Ovary (tissue), 9 donors: ENCODE data around the gene ASB10. TPM values are rescaled to one million over a fixed set of nuclear protein-coding genes. Genes with fewer than 3 reads are reported as not detected.

ENCODE experiments used
- DNase-seq, 5 donors: peaks; one replicate each; pipeline ENCODE4 v3.0.0-alpha.2; 2019 to 2020
- H3K27ac ChIP-seq, 2 donors: fragments of 200-600 bp; one replicate each; pipeline versions ENCODE4 v1.5.1 to v1.8.0; 2019 to 2022
- H3K27me3 ChIP-seq: fragments of 200-600 bp; one replicate; pipeline ENCODE4 v1.8.0; 2022
- H3K36me3 ChIP-seq: fragments of 200-600 bp; sonication (generic); one replicate; pipeline ENCODE4 v1.5.1; 2019
- H3K4me1 ChIP-seq: one replicate; pipeline ENCODE4 v1.8.1; 2013; ENCODE audit warnings: mild to moderate bottlenecking, moderate library complexity; ENCODE audit not compliant: insufficient read depth
- H3K4me3 ChIP-seq: fragments of 200-600 bp; sonication (generic); one replicate; pipeline ENCODE4 v1.5.1; 2017
- H3K9me3 ChIP-seq, 2 donors: fragments of 200-600 bp in 1 of 2; sonication (generic) in 1 of 2; one replicate each; pipeline versions ENCODE4 v1.5.1 to v1.8.1; 2013 to 2019; ENCODE audit warnings: mild to moderate bottlenecking in 1 of 2, moderate library complexity in 1 of 2
- EP300 ChIP-seq: sonication (generic); formaldehyde crosslinking; IDR thresholded peaks from one replicate; pipeline ENCODE4 v1.6.1; 2017; ENCODE audit warnings: antibody characterized with exemption
- POLR2A ChIP-seq: fragments of 450-650 bp; IDR thresholded peaks from one replicate; pipeline ENCODE4 v1.6.1; 2017; ENCODE audit warnings: antibody characterized with exemption, mild to moderate bottlenecking, moderate library complexity
- WGBS, 3 donors: extraction: QIAGEN DNeasy Blood & Tissue Kit in 1 of 3; methylation state at CpG; one replicate each; pipeline versions ENCODE4 v1.1.5 to v1.1.7; 2013 to 2017; 5-methylcytosine and 5-hydroxymethylcytosine counted together
- intact Hi-C, 4 donors: fragments of 100-400 bp; cut with DNase I; formaldehyde crosslinking; loops; one replicate each; pipeline versions ENCODE4 v1.11.0 to v1.15.1; 2022 to 2023
- polyA plus RNA-seq, 2 donors: library from polyadenylated mRNA; stranded (reverse); fragments of 200-250 nt in 1 of 2; fragments of 350-450 nt in 1 of 2; fragmentation: Illumina TruSeq in 1 of 2; extraction: RNeasy Lipid Tissue Mini Kit (QIAGEN cat#74804) in 1 of 2; gene quantifications; one replicate each; pipeline ENCODE4 v1.2.3, GENCODE V29; 2013 to 2014
- total RNA-seq, 7 donors: library from RNA; depleted of rRNA in 2 of 7; stranded (reverse); fragments of >200 nt in 2 of 7; fragmentation: NEBNext Ultra II Directional in 3 of 7; extraction: Animal tissue kit (Norgen Biotek cat#: 25700) in 3 of 7; gene quantifications; one replicate each; pipeline versions ENCODE4 v1.1.0 to v1.2.4, GENCODE V29; 2016 to 2023
- TF ChIP-seq, protein P1 (sequence below), 3 donors: fragments of 450-650 bp in 2 of 3; fragments of 200-600 bp in 1 of 3; IDR thresholded peaks; one replicate each; pipeline versions ENCODE4 v1.5.1 to v1.8.0; 2016 to 2022; ENCODE audit warnings: antibody characterized with exemption in 3 of 3, mild to moderate bottlenecking in 1 of 3
- donor health status: DM: no; HTN: no; CAD: no; lungs with moderate emphysema.
- donor health status: DM: no; HTN: no; CAD: no.
- donor health status: Bipolar disorder and iron deficiency.
- donor health status: DM: yes; HTN: yes; CAD: no.
- donor health status: DM: no; HTN: no; CAD: no.
- donor health status: DM: yes; HTN: yes; CAD: no.

The ASB10 gene
- total and polyA plus RNA-seq, 9 donors = not detected

DNA sequence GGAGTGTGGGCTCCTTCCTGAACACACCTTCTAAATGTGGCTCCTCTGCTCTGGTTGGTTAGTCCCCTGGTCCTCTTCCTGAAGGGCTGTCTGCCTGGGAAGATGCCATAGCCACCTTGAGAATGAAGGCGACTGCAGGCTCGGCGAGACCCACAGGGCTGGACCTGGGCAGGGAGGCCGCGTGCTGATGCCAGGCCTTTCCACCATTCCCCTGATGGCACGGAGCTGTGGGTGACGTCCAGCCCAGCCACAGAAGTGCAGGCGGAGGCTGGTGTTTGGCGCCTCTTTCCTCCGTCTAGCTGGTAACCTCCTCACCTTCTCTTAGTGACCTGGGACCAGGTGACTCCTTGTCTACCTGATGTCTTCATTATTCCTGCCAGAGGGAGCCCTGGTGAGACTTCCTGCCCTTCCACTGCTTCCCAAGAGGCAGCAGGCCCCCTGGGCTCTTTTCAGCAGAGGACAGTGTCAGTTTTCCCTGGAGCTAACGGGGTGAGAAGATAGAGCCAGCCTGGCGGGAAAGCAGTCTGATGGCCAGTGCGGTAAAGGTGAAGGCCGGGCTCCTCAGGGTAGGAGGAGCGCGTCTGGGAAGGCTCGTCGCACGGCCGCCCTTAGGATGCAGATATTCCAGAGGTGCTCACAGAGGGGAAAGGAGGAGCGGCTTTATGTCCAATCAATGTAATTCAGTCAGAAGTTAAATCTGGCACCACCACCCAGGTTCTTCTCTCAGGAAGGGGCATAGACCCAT, 54.4 kb downstream of the ASB10 start:
- intact Hi-C loops = loop anchor here in 1 of 4 donors (10.0 kb wide), 1 partner anchor 172 kb away; no protein-coding TSS in a partner anchor
- 91 to 94% (median 93%) methylated on average over 21 of the region's 21 CpGs for WGBS, 3 donors
- DNase-seq = peak in 2 of 5 donors; percentile 9 to 14

DNA sequence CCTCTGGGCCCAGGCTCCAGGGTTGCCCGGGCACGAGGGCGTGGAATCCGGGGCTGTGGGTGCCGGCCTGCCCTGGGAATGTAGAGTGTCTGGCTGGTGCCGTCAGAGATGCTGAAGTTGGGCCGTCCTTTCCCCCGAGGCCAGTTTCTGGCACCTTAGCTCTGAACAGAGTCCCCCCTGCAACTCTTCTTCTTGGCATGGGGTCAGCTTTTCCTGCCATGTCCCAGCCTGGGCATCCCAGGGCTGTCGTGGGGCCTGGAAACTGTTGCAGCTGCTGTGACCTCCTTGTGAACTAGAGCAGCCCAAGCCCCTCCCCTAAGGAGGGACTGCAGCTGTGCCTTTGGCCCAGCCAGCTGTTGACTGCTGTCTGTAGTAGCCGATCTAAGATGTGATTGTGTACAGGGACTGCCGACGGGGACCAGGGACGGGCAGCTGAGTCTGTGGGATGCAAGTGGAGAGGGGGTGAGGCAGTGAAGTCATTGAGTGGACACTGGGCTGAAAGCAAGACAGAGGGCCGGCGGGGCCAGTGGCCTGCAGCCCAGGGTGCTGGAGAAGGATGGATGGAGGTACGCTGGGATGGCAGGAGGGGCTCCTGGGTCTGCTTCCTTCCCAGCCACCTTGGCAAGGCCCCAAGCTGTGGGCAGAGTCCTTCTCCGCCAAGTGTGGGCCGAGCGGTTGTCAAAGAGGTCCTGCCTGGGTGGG, 55.3 kb downstream of the ASB10 start:
- Histone ChIP-seq H3K36me3 (no peaks in the 10 kb centered on the region), H3K9me3 (no peaks in the 10 kb centered on the region), H3K27ac (no peak overlapping the region), H3K4me3 (no peak overlapping the region), H3K27me3 (no peaks in the 10 kb centered on the region), H3K4me1 (no peaks in the 10 kb centered on the region)
- 65 to 75% (median 72%) methylated on average over 19 of the region's 19 CpGs for WGBS, 3 donors
- DNase-seq = peak in 1 of 5 donors; percentile 19
- intact Hi-C loops = loop anchor here in 1 of 4 donors (10.0 kb wide), 1 partner anchor 173 kb away; no protein-coding TSS in a partner anchor
- TF ChIP-seq, protein P1, sequence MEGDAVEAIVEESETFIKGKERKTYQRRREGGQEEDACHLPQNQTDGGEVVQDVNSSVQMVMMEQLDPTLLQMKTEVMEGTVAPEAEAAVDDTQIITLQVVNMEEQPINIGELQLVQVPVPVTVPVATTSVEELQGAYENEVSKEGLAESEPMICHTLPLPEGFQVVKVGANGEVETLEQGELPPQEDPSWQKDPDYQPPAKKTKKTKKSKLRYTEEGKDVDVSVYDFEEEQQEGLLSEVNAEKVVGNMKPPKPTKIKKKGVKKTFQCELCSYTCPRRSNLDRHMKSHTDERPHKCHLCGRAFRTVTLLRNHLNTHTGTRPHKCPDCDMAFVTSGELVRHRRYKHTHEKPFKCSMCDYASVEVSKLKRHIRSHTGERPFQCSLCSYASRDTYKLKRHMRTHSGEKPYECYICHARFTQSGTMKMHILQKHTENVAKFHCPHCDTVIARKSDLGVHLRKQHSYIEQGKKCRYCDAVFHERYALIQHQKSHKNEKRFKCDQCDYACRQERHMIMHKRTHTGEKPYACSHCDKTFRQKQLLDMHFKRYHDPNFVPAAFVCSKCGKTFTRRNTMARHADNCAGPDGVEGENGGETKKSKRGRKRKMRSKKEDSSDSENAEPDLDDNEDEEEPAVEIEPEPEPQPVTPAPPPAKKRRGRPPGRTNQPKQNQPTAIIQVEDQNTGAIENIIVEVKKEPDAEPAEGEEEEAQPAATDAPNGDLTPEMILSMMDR (IDR thresholded peaks at IDR 0.05) = no peak
- no peak for TF ChIP-seq POLR2A
- TF ChIP-seq EP300 = no peak

More for the DNA sequence above, 54.4 kb downstream of the ASB10 start:
- TF ChIP-seq, protein P1 (IDR thresholded peaks at IDR 0.05) = no peak
- no peak for TF ChIP-seq POLR2A
- TF ChIP-seq EP300 = no peak
- H3K27me3 ChIP-seq = no peaks in the 10 kb centered on the region
- H3K9me3 ChIP-seq = no peaks in the 10 kb centered on the region
- no peaks in the 10 kb centered on the region for H3K36me3 ChIP-seq
- H3K4me1 ChIP-seq = no peaks in the 10 kb centered on the region
- H3K4me3 ChIP-seq = no peak overlapping the region
- no peak overlapping the region for H3K27ac ChIP-seq

DNA sequence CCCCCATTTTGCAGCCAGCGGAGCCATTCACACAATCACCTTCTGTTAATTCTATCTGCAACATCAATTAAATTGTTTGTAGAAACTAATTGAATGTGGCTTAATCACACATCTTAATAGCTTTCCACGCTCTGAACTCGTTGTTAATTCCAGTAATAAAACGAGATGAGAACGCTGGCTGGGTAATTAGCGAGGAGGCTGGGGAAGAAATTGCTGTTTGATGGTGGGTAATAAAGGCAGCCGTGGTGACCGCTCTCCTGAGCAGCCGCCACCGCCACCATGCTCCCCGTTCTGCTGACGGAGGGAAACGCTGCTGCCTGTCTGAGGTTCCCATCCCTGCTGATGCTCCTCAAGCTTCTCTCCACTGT, 55.8 kb downstream of the ASB10 start:
- Histone ChIP-seq H3K4me3 (no peak overlapping the region), H3K36me3 (no peaks in the 10 kb centered on the region), H3K27me3 (no peaks in the 10 kb centered on the region), H3K9me3 (no peaks in the 10 kb centered on the region), H3K4me1 (peaks cover under 1% of the 10 kb centered on the region), H3K27ac (no peak overlapping the region)
- TF ChIP-seq POLR2A (no peak), EP300 (no peak)
- TF ChIP-seq, protein P1 (IDR thresholded peaks at IDR 0.05) = no peak
- 84 to 86% (median 85%) methylated on average over 13 of the region's 13 CpGs for WGBS, 3 donors
- intact Hi-C loops = loop anchor here in 1 of 4 donors (10.0 kb wide), 1 partner anchor 174 kb away; no protein-coding TSS in a partner anchor
- DNase-seq = no peak

DNA sequence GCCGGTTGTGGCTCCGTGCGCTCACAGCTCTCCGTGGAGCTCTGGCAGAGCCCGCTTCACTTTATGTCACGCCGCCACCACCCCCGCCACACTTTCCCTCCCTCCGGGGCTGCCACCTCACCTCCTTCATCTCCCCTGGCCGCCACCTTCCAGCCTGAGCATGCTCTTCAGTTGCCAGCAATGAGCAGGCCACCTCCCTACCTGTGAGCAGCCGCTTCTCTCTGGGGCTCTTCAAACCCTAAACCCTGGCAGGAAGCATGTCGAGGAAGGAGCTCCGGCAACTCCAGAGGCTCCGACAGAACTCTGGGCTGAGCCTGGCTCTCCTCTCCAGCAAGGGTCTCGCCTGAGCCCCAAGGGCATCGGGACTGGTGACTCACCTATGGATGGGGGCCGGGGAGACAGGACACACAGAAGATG, 56.3 kb downstream of the ASB10 start:
- TF ChIP-seq EP300 = no peak
- TF ChIP-seq, protein P1 (IDR thresholded peaks at IDR 0.05) = no peak
- no peak for TF ChIP-seq POLR2A
- no peak overlapping the region for H3K4me3 ChIP-seq
- peak in 1 of 5 donors; percentile 14 for DNase-seq
- H3K27ac ChIP-seq = no peak overlapping the region
- 90 to 93% (median 92%) methylated on average over 17 of the region's 17 CpGs for WGBS, 3 donors
- H3K27me3 ChIP-seq = no peaks in the 10 kb centered on the region
- H3K36me3 ChIP-seq = no peaks in the 10 kb centered on the region
- peaks cover 4% of the 10 kb centered on the region for H3K4me1 ChIP-seq
- intact Hi-C loops = loop anchor here in 1 of 4 donors (10.0 kb wide), 1 partner anchor 174 kb away; no protein-coding TSS in a partner anchor
- no peaks in the 10 kb centered on the region for H3K9me3 ChIP-seq
